Esophagus muscularis mucosa (tissue), 3 donors: ENCODE data around the gene TREML1.

Experiments
- CTCF ChIP-seq, 3 experiments: fragments of 200-600 bp in 2 of 3; fragments of 450-650 bp in 1 of 3; sonication (generic) in 2 of 3; IDR thresholded peaks; one replicate each; pipeline ENCODE4 v1.5.1; 2017 to 2019; ENCODE audit warnings: antibody characterized with exemption in 3 of 3, mild to moderate bottlenecking in 2 of 3, moderate library complexity in 1 of 3
- POLR2AphosphoS5 ChIP-seq, 2 donors: sonication (generic); formaldehyde crosslinking; IDR thresholded peaks; one replicate each; pipeline ENCODE4 v1.6.1; 2017; ENCODE audit warnings: antibody characterized with exemption in 2 of 2

GRCh38 chr6:41157323-41157722, 3.2 kb upstream of the TREML1 start:
- TF ChIP-seq CTCF (IDR thresholded peaks at IDR 0.05) (no peak), POLR2AphosphoS5 (IDR thresholded peaks at IDR 0.05) (no peak)
